ENCODE results near the gene LRRC7.

- TF ChIP-seq POLR2AphosphoS5 (IDR thresholded peaks at IDR 0.05; ENCODE audit: borderline replicate concordance, low read depth, low read length) (no peak), EZH2 (IDR thresholded peaks at IDR 0.05) (no peak)
Observed at GRCh38 chr1:69755647-69756046, 187.9 kb downstream of the LRRC7 start.

Measured in SK-N-MC (cell line).